Upper lobe of left lung (tissue), 4 donors: Measurements from ENCODE around the gene RPL37.

Experiments used
- EP300 ChIP-seq, 4 donors: sonication (generic); formaldehyde crosslinking; IDR thresholded peaks; one replicate each; pipeline ENCODE4 v1.5.1; 2017; ENCODE audit warnings: antibody characterized with exemption in 4 of 4, control low read depth in 2 of 4
- TF ChIP-seq, protein P1 (sequence below), 6 experiments: fragments of 450-650 bp in 4 of 6; fragments of 200-600 bp in 2 of 6; sonication (generic) in 2 of 6; IDR thresholded peaks; one replicate each; pipeline ENCODE4 v1.5.1; 2016 to 2019; ENCODE audit warnings: antibody characterized with exemption in 6 of 6

DNA sequence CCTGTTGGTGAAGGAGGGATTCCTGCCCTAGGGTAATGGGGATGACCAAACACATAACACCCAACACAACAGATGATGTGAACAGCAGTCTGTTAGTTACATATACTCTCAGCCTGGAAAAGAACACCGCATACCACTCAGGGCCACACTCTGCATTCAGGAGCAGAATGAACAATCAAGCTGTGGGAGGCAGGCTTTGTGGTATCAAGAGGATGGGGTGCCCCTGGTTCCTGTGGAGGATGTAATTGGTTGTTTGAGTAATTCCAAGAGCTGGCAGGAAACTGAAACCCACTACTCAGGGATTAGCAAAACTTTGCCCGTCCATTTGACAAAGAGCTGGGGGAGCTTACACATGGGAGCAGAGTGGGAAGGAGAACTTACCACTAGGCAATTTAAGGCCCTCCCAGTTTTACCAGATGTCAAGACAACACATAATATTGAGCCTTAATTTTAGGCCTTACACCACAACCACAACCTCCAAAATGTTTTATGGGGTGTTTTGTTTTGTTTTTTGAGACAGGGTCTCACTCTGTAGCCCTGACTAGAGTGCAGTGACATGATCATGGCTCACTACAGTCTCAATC, 21.2 kb downstream of the RPL37 start:
- TF ChIP-seq, protein P1, sequence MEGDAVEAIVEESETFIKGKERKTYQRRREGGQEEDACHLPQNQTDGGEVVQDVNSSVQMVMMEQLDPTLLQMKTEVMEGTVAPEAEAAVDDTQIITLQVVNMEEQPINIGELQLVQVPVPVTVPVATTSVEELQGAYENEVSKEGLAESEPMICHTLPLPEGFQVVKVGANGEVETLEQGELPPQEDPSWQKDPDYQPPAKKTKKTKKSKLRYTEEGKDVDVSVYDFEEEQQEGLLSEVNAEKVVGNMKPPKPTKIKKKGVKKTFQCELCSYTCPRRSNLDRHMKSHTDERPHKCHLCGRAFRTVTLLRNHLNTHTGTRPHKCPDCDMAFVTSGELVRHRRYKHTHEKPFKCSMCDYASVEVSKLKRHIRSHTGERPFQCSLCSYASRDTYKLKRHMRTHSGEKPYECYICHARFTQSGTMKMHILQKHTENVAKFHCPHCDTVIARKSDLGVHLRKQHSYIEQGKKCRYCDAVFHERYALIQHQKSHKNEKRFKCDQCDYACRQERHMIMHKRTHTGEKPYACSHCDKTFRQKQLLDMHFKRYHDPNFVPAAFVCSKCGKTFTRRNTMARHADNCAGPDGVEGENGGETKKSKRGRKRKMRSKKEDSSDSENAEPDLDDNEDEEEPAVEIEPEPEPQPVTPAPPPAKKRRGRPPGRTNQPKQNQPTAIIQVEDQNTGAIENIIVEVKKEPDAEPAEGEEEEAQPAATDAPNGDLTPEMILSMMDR (IDR thresholded peaks at IDR 0.05), result no peak
- TF ChIP-seq EP300 (IDR thresholded peaks at IDR 0.05), result no peak
